Renal pelvis (tissue), 12 donors: ENCODE data around the gene FAM221B. TPM values are rescaled to one million over a fixed set of nuclear protein-coding genes. Genes with fewer than 3 reads are reported as not detected.
A peak's percentile ranks its signal among the peaks of the same experiment; 100 is the strongest.

Experiments
- DNase-seq: peaks from one replicate; pipeline ENCODE4 v3.0.0-alpha.2; 2013
- long read RNA-seq, 16 experiments: transcript quantifications; one replicate each; lab custom pipeline, GENCODE V29; 2026
- polyA plus RNA-seq, 3 donors: library from polyadenylated mRNA; unstranded; fragments of 120-200 nt; gene quantifications; one replicate each; pipeline ENCODE4 v1.2.1, GENCODE V29; 2013; ENCODE audit not compliant: insufficient read length in 3 of 3

Gene FAM221B, protein sequence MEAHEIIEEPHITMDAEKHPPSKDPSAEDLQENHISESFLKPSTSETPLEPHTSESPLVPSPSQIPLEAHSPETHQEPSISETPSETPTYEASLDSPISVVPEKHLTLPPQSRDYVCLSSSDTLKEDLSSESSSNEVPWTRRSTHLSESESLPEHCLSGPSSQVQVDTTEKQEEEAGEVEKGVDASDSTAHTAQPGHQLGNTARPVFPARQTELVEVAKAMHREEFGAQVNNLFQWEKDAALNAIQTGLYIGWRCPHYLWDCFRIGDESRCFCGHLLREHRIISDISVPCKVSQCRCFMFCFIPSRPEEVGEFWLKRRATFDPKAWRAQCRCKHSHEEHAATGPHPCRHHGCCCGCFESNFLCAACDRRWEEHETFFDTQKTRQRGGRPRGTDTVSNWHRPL
- polyA plus RNA-seq = under 1 TPM; 0.09 to 0.41 (median 0.12) TPM
- long read RNA-seq, donor 1 = 0 reads
- long read RNA-seq, donor 2 = 0 reads
- long read RNA-seq, donor 3 = 0 reads
- long read RNA-seq, donor 4 = 0 reads
- long read RNA-seq, donor 5 = 0 reads
- long read RNA-seq, donor 6 = 0 reads
- long read RNA-seq, donor 7 = 0 reads
- long read RNA-seq, donor 8 = 0 reads
- long read RNA-seq, donor 9 = 0 reads
- long read RNA-seq, donor 10 = 0 reads
- long read RNA-seq, donor 11 = 0 reads
- long read RNA-seq, donor 12 = 0 reads
- long read RNA-seq, donor 13 = 0 reads
- long read RNA-seq, donor 14 = 0 reads
- long read RNA-seq, donor 15 = 0 reads
- long read RNA-seq, donor 16 = 0 reads

GRCh38 chr9:35828716-35829083 is at the start of gene FAM221B:
Gene FAM221B, minus strand, starts transcription at chr9:35828732. Its CDS starts 2,571 bp downstream, at chr9:35826161.
- peak; percentile 41 for DNase-seq

- no peak for DNase-seq
These were observed 44.0 kb upstream of the FAM221B start for GRCh38 chr9:35872505-35872904.

DNA sequence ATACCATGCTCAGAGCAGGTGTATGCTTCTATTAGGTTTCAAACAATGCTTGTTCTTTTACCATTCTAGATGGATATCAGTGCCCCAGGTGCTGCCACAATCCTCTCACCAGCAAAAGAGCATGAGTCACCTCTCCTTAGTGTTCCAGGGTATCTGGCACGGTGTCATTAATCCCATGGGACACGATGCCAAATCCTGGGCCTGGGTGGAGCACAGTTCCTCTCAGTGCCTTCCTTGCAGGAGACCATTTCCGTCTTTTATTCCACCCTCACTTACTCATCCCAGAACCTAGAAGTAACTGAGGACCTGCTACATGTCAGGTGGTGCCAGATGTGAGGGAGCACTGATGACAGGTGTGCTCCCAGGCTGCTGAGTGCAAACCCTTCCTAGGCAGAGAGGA is 43.0 kb upstream of the FAM221B start:
- no peak for DNase-seq

DNA sequence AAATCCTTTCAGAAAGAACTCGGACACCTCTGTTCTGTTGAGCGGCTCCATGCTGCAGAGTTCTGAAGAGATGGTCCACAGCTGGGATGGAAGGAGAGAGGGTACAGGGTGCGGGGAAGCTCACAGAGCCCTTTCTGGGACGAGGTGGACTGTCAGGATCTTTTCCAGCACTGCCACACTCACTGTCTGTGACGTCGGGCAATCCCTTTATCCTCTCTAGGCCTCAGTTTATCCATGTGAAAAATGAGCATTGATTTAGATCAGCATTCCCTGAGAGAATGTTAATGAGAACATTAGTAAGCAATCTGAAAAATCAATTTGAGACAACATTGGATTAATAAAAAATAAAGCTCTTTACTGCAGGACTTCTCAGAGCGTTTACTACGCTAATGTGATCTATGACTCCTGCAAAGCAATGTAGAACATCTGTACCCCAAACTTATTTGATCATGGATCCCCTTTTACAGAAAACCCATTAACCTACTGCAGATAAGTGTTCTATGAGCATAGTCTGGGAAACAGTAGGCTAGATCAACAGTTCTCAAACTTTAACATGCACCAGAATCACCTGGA is 41.9 kb upstream of the FAM221B start, which contains the start of gene OR13J1:
Gene OR13J1 (minus strand): TSS at position 51 of the 573 bp plus-strand sequence. CDS start 0 bp downstream, at position 51.
- no peak for DNase-seq

- DNase-seq = no peak
These were observed 41.2 kb upstream of the FAM221B start for GRCh38 chr9:35869621-35870216.

DNA sequence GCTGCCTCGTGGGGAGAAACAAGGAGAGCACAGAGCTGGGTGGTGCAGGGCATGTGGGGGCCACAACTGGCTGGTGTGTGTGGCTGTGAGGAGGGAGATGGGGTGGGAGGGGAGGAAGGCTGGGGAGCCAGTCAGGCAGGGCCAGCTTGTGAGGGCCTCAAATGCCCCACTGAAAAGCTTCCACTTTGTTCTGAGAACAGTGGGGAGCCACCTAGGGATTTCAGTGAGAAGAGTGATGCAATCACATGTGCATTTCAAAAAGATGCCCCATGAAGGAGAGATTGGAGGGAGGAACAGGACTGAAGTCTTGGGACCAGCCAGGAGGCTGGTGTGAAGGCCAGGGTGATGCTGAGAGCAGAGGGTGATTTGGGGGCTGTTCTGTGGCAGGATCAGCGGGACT is 40.4 kb upstream of the FAM221B start:
- DNase-seq = no peak

- no peak for DNase-seq
These were observed 39.0 kb upstream of the FAM221B start for GRCh38 chr9:35867538-35867937.

DNA sequence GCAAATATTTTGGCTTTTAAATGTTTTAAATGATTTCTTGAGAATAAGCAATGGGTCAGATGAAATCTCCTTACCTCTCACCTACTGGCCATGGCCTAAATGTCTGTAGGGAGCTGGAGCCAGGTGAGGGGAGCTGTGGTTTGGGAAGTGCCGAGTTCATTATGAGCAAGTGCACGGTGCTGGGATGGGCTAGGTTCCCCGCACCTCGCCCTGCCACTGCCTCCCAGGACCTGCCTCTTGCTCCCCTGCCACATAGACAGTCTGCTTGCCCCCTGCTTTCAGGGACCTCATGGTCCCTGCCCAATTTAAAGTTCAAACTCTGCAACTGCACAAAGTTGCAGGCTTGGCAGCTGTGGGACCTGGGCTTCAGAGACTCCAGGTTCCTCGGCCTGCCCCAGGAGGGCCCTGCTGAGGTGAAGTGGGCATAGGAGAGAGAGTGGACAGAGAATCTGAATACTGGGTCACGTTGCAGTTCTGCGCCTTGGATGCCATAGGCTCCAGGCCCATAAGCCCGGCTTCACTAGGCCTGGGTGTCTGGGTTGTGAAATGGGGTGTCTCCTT is 36.2 kb upstream of the FAM221B start:
- no peak for DNase-seq

DNA sequence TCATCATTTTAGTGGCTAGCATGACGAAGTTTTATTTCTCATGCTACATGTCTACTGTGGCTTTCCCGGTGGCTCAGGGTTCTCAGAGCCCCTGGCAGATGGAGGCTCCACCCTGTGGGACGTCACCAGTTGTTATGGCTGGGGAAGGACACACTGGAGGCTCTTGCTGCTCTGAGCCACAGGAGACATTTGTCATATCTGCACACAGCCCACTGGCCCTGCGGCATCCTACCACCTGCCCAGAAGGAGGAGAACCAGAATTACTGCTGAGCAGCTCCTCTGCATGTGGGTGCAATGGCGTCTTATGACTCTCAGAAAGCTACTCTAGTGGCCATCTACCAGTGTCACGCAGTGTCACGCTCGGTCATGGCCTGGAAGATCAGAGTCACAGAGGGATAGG is 35.1 kb upstream of the FAM221B start:
- DNase-seq = no peak

DNA sequence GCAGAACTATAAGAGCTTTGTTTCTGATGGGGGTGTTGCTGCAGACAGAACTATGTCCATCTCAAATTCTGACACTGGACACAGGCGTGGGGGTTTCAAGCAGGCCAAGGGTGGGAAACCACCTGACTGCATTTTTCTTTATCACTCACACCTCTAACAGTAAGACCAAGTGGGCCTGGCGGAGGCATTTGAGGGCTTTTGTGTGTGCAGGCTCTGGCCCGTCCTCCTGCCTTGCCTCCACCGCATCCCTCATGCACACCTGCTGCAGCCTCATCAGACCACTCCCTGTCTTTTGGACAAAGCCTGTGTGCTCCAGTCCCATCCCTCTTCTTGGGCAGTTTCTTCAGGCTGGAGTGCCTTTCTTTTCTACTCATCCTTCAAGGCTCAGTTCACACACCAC is 33.8 kb upstream of the FAM221B start:
- DNase-seq = no peak

GRCh38 chr9:35861161-35861897 is 32.8 kb upstream of the FAM221B start:
- DNase-seq = no peak

DNA sequence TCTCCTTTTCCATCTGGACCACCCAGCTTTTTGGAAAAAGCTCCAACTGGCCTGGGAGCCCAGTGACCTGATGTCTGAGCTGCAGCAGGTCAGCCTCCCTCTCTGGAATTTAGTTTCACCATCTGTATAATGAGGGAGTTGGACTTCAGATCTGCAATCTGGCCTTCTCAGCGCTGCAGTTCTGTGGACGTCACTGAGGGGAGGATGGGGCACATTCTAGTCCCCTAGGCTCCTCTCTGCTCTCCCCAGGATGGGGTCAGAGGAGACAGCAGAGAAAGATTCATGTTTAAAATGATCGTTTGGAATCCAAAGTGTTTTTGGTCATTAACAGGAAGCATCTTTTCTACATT is 31.4 kb upstream of the FAM221B start:
- DNase-seq = no peak

DNA sequence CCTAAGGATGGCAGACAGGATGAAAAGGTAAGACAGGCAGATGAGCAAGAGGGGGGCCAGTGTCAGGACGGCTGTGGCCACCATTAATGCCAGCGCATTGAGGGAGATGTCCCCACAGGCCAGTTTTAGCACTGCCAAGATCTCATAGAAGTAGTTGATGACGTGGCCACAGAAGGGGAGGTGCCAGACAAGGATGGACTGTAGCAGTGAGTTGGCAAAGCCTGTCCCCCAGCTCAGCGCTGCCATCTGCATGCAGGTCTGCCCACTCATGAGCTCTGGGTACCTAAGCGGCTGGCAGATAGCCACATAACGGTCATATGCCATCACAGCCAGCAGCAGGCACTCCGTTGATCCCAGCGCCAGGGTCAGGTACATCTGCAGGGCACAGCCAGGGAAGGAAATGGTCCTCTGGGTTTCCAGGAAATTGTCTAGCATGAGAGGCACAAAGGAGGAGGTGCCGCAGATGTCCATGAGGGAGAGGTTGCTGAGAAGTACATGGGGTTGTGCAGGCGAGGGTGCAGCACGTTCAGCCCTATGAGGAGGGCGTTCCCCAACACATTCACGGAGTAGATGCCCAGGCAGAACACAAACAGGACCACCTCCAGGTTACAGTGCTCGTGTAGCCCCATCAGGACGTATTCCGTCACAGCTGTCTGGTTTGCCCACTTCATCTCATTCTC is 30.9 kb upstream of the FAM221B start:
- no peak for DNase-seq

GRCh38 chr9:35858458-35858857 is 29.9 kb upstream of the FAM221B start:
- no peak for DNase-seq

DNA sequence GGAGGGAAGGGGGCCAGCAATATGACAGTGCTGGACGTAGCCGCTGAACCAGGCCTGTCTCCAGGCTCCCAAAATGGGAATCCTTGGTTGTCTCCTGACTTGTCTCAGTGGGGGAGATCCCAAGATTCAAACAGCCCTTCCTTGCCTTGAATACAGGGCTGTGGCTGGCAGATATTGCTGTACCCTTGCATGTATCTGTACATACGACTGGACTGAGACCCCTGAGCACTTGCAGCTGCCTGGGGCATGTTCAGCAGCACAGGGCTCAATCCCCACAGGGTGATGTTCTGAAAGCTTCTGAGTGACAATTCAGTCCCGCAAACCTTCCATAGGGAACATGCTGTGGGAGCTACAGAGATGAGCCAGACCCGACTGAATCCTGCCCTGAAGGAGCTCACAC is 28.4 kb upstream of the FAM221B start:
- DNase-seq = no peak

- no peak for DNase-seq
These were observed 27.7 kb upstream of the FAM221B start for GRCh38 chr9:35856206-35856605.

- no peak for DNase-seq
These were observed 25.7 kb upstream of the FAM221B start for GRCh38 chr9:35854091-35854762.

DNA sequence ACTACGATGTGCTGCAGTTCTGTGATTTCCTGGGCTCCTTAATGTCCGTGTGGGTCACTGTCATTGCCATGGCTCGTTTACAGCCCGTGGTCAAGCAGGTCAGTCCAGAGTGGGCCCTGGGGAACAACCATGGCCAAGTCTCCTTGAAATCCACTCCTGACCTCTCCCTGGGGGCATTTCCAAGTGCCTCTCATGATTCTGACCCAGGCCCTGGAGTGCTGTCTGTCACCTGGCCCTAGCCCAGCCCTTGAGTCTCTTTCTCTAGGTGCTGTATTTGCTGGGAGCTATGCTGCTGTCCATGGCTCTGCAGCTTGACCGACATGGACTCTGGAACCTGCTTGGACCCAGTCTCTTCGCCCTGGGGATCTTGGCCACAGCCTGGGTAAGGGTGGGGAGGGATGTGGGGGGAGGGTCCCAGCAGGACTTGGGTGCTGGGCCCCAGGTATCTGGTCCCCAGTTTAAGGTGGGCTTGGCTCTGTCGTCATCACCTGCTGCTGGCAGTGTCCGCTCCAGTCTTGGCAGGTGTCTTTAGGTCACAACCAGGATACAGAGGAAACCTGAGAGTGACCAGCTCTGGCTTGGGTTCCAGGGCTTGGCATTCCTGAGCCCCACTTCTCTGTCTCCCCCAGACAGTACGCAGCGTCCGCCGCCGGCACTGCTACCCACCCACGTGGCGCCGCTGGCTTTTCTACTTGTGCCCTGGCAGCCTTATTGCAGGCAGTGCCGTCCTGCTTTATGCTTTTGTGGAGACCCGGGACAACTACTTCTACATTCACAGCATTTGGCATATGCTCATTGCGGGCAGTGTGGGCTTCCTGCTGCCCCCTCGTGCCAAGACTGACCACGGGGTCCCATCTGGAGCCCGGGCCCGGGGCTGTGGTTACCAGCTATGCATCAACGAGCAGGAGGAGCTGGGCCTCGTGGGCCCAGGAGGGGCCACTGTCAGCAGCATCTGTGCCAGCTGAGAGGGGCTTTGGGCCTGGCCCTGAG is 24.6 kb upstream of the FAM221B start:
- DNase-seq = no peak

GRCh38 chr9:35852267-35852815 is 23.8 kb upstream of the FAM221B start:
- DNase-seq = no peak
